SK-N-SH treated with all-trans-retinoic acid at 6 μM for 48 hours (cell line): ENCODE results near the gene CEACAM16.
A peak's percentile ranks its signal among the peaks of the same experiment; 100 is the strongest.

Experiments
- ATAC-seq: fragments of 200-7000 bp; cut with Tn5 transposase; 3 replicates; pipeline ENCODE4 v1.9.1; 2020; ENCODE audit warnings: mild to moderate bottlenecking, moderate library complexity
- BACH2 ChIP-seq: fragments of 250-450 bp; sonication (Bioruptor Pico); IDR thresholded peaks from 2 replicates; pipeline ENCODE4 v1.9.0; 2021; ENCODE audit warnings: mild to moderate bottlenecking, borderline replicate concordance
- CSDC2 ChIP-seq: fragments of 250-450 bp; sonication (Bioruptor Pico); IDR thresholded peaks from 2 replicates; pipeline ENCODE4 v1.5.0; 2020; ENCODE audit warnings: mild to moderate bottlenecking, moderate library complexity
- ESRRG ChIP-seq: fragments of 250-450 bp; sonication (Bioruptor Pico); IDR thresholded peaks from 2 replicates; pipeline ENCODE4 v1.6.1; 2021; ENCODE audit warnings: mild to moderate bottlenecking
- GLIS3 ChIP-seq: fragments of 250-450 bp; sonication (Bioruptor Pico); IDR thresholded peaks from 2 replicates; pipeline ENCODE4 v1.5.0; 2020; ENCODE audit warnings: mild to moderate bottlenecking, moderate library complexity
- ISL1 ChIP-seq: fragments of 250-450 bp; sonication (Bioruptor Pico); IDR thresholded peaks from 2 replicates; pipeline ENCODE4 v2.1.2; 2022; ENCODE audit warnings: mild to moderate bottlenecking, moderate library complexity
- OSR1 ChIP-seq: fragments of 250-450 bp; sonication (Bioruptor Pico); IDR thresholded peaks from 2 replicates; pipeline ENCODE4 v1.8.0; 2022; ENCODE audit warnings: moderate library complexity, mild to moderate bottlenecking, inconsistent platforms
- PPARA ChIP-seq: fragments of 250-450 bp; sonication (Bioruptor Pico); IDR thresholded peaks from 2 replicates; pipeline ENCODE4 v1.5.0; 2020; ENCODE audit warnings: mild to moderate bottlenecking, borderline replicate concordance
- RARB ChIP-seq: fragments of 250-450 bp; sonication (Bioruptor Pico); IDR thresholded peaks from 2 replicates; pipeline ENCODE4 v1.8.0; 2021; ENCODE audit warnings: mild to moderate bottlenecking, moderate library complexity
- SNAI2 ChIP-seq: fragments of 250-450 bp; sonication (Bioruptor Pico); IDR thresholded peaks from 2 replicates; pipeline ENCODE4 v1.5.0; 2020; ENCODE audit warnings: mild to moderate bottlenecking, moderate library complexity
- TOX ChIP-seq: fragments of 250-450 bp; sonication (Bioruptor Pico); IDR thresholded peaks from 2 replicates; pipeline ENCODE4 v1.8.0; 2021; ENCODE audit warnings: mild to moderate bottlenecking, moderate library complexity, borderline replicate concordance
- ZC3H10 ChIP-seq: fragments of 250-450 bp; sonication (Bioruptor Pico); IDR thresholded peaks from 2 replicates; pipeline ENCODE4 v1.5.1; 2021; ENCODE audit warnings: mild to moderate bottlenecking, moderate library complexity
- ZFP3 ChIP-seq: fragments of 250-450 bp; sonication (Bioruptor Pico); IDR thresholded peaks from 2 replicates; pipeline ENCODE4 v1.5.0; 2020; ENCODE audit warnings: mild to moderate bottlenecking, moderate library complexity
- ZFP30 ChIP-seq: fragments of 450-650 bp; formaldehyde crosslinking; IDR thresholded peaks from 2 replicates; pipeline ENCODE4 v1.5.0; 2022; ENCODE audit warnings: mild to moderate bottlenecking, moderate library complexity
- ZNF565 ChIP-seq: fragments of 450-650 bp; formaldehyde crosslinking; conservative IDR thresholded peaks from 2 replicates; pipeline ENCODE4 v1.5.0; 2020; ENCODE audit warnings: low read depth, mild to moderate bottlenecking, moderate library complexity
- ZNF70 ChIP-seq: fragments of 450-650 bp; formaldehyde crosslinking; IDR thresholded peaks from 2 replicates; pipeline ENCODE4 v1.5.0; 2020; ENCODE audit warnings: mild to moderate bottlenecking, moderate library complexity
- ZNF8 ChIP-seq: fragments of 450-650 bp; formaldehyde crosslinking; IDR thresholded peaks from 2 replicates; pipeline ENCODE4 v1.5.0; 2020; ENCODE audit warnings: mild to moderate bottlenecking, moderate library complexity
- TF ChIP-seq, protein P1 (sequence below): fragments of 250-450 bp; sonication (Bioruptor Pico); IDR thresholded peaks from 2 replicates; pipeline ENCODE4 v1.8.0; 2020; ENCODE audit warnings: mild to moderate bottlenecking, moderate library complexity, borderline replicate concordance
- TF ChIP-seq, protein P2 (sequence below): fragments of 250-450 bp; sonication (Bioruptor Pico); IDR thresholded peaks from 2 replicates; pipeline ENCODE4 v1.8.0; 2021; ENCODE audit warnings: low read depth, mild to moderate bottlenecking, moderate library complexity, borderline replicate concordance
- TF ChIP-seq, protein P3 (sequence below): fragments of 250-450 bp; sonication (Bioruptor Pico); IDR thresholded peaks from 2 replicates; pipeline ENCODE4 v1.5.1; 2020; ENCODE audit warnings: low read depth, mild to moderate bottlenecking, moderate library complexity
- TF ChIP-seq, protein P4 (sequence below): fragments of 250-450 bp; sonication (Bioruptor Pico); IDR thresholded peaks from 2 replicates; pipeline ENCODE4 v1.5.0; 2020; ENCODE audit warnings: mild to moderate bottlenecking, moderate library complexity
- TF ChIP-seq, protein P5 (sequence below): fragments of 250-450 bp; sonication (Bioruptor Pico); IDR thresholded peaks from 2 replicates; pipeline ENCODE4 v1.5.1; 2021; ENCODE audit warnings: mild to moderate bottlenecking, moderate library complexity

CEACAM16 gene

DNA sequence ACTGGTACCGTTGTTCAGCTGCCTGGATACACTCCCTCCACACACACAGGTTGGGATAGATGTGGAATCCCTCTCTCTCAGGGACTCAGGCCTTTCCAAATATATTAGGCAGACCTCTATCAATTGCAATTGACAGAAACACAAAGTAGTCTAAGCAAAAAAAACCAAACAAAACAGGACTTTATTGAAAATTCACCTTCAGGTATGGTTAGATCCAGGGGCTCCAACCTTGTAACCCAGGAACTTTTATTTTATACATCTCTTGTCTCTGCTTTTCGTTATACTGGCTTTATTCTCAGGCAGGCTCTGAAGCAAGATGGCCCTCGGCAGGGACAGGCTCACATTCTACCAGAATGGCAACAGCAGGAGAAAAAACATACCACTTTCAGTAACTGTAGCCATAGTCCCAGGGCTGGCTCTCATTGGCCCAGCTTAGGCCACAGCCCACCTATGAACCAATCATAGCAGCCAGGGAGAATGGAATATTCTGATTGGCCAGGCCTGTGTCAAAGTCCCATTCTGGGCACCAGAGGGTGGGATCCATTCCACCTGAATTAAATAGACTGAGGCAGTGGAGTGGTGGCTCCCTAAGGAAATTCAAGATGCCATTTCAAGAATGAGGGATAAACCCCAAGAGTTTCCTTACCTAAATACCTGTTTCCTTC, 40.8 kb upstream of the CEACAM16 start:
- TF ChIP-seq, protein P1, sequence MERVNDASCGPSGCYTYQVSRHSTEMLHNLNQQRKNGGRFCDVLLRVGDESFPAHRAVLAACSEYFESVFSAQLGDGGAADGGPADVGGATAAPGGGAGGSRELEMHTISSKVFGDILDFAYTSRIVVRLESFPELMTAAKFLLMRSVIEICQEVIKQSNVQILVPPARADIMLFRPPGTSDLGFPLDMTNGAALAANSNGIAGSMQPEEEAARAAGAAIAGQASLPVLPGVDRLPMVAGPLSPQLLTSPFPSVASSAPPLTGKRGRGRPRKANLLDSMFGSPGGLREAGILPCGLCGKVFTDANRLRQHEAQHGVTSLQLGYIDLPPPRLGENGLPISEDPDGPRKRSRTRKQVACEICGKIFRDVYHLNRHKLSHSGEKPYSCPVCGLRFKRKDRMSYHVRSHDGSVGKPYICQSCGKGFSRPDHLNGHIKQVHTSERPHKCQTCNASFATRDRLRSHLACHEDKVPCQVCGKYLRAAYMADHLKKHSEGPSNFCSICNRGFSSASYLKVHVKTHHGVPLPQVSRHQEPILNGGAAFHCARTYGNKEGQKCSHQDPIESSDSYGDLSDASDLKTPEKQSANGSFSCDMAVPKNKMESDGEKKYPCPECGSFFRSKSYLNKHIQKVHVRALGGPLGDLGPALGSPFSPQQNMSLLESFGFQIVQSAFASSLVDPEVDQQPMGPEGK (CRISPR knock-in tag): no peak
- TF ChIP-seq ISL1 (no peak), OSR1 (CRISPR knock-in tag) (no peak), ESRRG (CRISPR knock-in tag) (no peak), BACH2 (CRISPR knock-in tag) (no peak), SNAI2 (CRISPR knock-in tag) (no peak), TOX (CRISPR knock-in tag) (no peak), ZFP3 (CRISPR knock-in tag) (no peak), GLIS3 (no peak), ZFP30 (CRISPR knock-in tag) (no peak)
- TF ChIP-seq, protein P2, sequence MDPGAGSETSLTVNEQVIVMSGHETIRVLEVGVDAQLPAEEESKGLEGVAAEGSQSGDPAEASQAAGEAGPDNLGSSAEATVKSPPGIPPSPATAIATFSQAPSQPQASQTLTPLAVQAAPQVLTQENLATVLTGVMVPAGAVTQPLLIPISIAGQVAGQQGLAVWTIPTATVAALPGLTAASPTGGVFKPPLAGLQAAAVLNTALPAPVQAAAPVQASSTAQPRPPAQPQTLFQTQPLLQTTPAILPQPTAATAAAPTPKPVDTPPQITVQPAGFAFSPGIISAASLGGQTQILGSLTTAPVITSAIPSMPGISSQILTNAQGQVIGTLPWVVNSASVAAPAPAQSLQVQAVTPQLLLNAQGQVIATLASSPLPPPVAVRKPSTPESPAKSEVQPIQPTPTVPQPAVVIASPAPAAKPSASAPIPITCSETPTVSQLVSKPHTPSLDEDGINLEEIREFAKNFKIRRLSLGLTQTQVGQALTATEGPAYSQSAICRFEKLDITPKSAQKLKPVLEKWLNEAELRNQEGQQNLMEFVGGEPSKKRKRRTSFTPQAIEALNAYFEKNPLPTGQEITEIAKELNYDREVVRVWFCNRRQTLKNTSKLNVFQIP (CRISPR knock-in tag): no peak
- TF ChIP-seq, protein P3, sequence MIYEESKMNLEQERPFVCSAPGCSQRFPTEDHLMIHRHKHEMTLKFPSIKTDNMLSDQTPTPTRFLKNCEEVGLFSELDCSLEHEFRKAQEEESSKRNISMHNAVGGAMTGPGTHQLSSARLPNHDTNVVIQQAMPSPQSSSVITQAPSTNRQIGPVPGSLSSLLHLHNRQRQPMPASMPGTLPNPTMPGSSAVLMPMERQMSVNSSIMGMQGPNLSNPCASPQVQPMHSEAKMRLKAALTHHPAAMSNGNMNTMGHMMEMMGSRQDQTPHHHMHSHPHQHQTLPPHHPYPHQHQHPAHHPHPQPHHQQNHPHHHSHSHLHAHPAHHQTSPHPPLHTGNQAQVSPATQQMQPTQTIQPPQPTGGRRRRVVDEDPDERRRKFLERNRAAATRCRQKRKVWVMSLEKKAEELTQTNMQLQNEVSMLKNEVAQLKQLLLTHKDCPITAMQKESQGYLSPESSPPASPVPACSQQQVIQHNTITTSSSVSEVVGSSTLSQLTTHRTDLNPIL (CRISPR knock-in tag): no peak
- peak; percentile 32; the same call in 2 of the 3 replicates for ATAC-seq

DNA sequence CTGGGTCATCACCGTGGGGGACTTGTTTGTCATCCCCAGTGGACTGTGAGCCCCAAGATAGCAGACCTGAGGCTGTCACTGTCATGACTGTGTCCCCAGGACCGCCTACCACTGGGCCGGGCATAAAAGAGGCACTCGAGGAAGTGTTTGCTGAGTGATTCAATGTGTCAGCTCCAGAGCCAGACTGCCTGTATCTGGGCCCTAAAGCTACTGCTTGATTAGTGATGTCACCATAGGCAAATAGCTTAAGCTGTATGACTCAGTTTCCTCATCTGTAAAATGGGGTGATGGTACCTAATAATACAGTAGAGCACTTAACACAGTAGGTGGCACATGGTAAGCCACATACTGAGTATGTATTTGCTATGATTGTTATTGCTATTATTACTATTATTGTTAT, 38.9 kb upstream of the CEACAM16 start:
- TF ChIP-seq PPARA (CRISPR knock-in tag): no peak
- ATAC-seq: no peak

DNA sequence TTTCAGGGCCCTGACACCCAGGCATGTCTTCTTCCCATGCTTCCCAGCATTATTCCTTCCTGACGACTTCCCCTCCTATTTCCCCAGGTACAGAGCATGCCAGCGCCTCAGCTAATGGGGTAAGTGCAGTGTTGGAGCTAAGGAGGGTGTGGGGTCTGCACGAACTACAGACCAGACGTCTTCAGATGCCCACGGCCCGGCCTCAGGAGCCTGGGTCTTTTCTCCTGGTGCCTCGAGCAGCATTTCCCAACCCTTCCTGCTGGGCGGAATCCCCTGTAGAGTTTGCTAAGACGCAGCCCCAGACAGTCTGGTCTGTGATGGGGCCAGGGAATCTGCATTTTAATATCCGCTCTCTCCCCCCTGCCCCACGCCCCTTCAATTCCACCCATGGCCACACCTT, 37.7 kb upstream of the CEACAM16 start:
- TF ChIP-seq ZC3H10 (CRISPR knock-in tag) (no peak), ZNF565 (CRISPR knock-in tag) (no peak), BACH2 (CRISPR knock-in tag) (no peak), SNAI2 (CRISPR knock-in tag) (no peak), ZFP3 (CRISPR knock-in tag) (no peak), ESRRG (CRISPR knock-in tag) (no peak), PPARA (CRISPR knock-in tag) (no peak), CSDC2 (CRISPR knock-in tag) (no peak), ZNF8 (no peak), RARB (CRISPR knock-in tag) (no peak), TOX (CRISPR knock-in tag) (no peak), OSR1 (CRISPR knock-in tag) (no peak), ZNF70 (no peak), ZFP30 (CRISPR knock-in tag) (no peak)
- TF ChIP-seq, protein P3 (CRISPR knock-in tag): no peak
- TF ChIP-seq, protein P1 (CRISPR knock-in tag): no peak
- TF ChIP-seq, protein P2 (CRISPR knock-in tag): no peak
- TF ChIP-seq, protein P4, sequence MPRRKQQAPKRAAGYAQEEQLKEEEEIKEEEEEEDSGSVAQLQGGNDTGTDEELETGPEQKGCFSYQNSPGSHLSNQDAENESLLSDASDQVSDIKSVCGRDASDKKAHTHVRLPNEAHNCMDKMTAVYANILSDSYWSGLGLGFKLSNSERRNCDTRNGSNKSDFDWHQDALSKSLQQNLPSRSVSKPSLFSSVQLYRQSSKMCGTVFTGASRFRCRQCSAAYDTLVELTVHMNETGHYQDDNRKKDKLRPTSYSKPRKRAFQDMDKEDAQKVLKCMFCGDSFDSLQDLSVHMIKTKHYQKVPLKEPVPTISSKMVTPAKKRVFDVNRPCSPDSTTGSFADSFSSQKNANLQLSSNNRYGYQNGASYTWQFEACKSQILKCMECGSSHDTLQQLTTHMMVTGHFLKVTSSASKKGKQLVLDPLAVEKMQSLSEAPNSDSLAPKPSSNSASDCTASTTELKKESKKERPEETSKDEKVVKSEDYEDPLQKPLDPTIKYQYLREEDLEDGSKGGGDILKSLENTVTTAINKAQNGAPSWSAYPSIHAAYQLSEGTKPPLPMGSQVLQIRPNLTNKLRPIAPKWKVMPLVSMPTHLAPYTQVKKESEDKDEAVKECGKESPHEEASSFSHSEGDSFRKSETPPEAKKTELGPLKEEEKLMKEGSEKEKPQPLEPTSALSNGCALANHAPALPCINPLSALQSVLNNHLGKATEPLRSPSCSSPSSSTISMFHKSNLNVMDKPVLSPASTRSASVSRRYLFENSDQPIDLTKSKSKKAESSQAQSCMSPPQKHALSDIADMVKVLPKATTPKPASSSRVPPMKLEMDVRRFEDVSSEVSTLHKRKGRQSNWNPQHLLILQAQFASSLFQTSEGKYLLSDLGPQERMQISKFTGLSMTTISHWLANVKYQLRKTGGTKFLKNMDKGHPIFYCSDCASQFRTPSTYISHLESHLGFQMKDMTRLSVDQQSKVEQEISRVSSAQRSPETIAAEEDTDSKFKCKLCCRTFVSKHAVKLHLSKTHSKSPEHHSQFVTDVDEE (CRISPR knock-in tag): no peak
- TF ChIP-seq, protein P5, sequence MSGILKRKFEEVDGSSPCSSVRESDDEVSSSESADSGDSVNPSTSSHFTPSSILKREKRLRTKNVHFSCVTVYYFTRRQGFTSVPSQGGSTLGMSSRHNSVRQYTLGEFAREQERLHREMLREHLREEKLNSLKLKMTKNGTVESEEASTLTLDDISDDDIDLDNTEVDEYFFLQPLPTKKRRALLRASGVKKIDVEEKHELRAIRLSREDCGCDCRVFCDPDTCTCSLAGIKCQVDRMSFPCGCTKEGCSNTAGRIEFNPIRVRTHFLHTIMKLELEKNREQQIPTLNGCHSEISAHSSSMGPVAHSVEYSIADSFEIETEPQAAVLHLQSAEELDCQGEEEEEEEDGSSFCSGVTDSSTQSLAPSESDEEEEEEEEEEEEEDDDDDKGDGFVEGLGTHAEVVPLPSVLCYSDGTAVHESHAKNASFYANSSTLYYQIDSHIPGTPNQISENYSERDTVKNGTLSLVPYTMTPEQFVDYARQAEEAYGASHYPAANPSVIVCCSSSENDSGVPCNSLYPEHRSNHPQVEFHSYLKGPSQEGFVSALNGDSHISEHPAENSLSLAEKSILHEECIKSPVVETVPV (CRISPR knock-in tag): no peak
- ATAC-seq: no peak
